Left colon (tissue), 2 donors: ENCODE results near the gene DMAC2. TPM values are rescaled to one million over a fixed set of nuclear protein-coding genes. Genes with fewer than 3 reads are reported as not detected.
"Not testable (repeated sequence)": the region's sequence is repeated elsewhere in the genome, so short reads cannot be mapped to it uniquely, and the experiment has no call there.

Experiments
- ATAC-seq: fragments of 200-7000 bp; cut with Tn5 transposase; one replicate; pipeline ENCODE4 v1.9.1; 2020; ENCODE audit warnings: mild to moderate bottlenecking, moderate library complexity
- DNase-seq, 2 donors: peaks; one replicate each; pipeline ENCODE4 v3.0.0-alpha.2; 2020
- intact Hi-C, 2 donors: fragments of 100-400 bp; cut with DNase I in 1 of 2; cut with micrococcal nuclease in 1 of 2; formaldehyde crosslinking; loops; one replicate each; pipeline versions ENCODE4 v1.11.2 to v1.14.0; 2022; cut with DNase I, micrococcal nuclease
- long read RNA-seq: library from polyadenylated mRNA; unstranded; transcript quantifications from one replicate; pipeline ENCODE4 v2.0.0, GENCODE V29; 2021
- total RNA-seq, 2 donors: library from RNA; stranded (reverse); fragmentation: NEBNext Ultra II Directional; extraction: Animal tissue kit (Norgen Biotek cat#: 25700); gene quantifications; one replicate each; pipeline ENCODE4 v1.2.1, GENCODE V29; 2021
- donor health status: DM: no; HTN: no; CAD: no.
- donor health status: DM: yes; HTN: yes; CAD: no.

DMAC2 gene
- total RNA-seq: 10 to 100 TPM; 43.6 to 48.9 TPM
- long read RNA-seq, transcript DMAC2-201 (6 exons, 1,692 nt): major isoform, 15 of 38 reads
- long read RNA-seq, partial matches to known transcripts: 3 of 38 reads
- long read RNA-seq, other reads (novel, unspliced or antisense): 15 of 38 reads

- DNase-seq (peak; percentile 98 to 99), ATAC-seq (peak; percentile 89)
- intact Hi-C loops: no loop called here
These were observed at the start of gene DMAC2 for GRCh38 chr19:41439441-41440222. TSS of gene DMAC2 (minus strand) at chr19:41439912. CDS start at chr19:41439899, 13 bp downstream.

- ATAC-seq, DNase-seq, intact Hi-C loops: not testable (repeated sequence)
These were observed 47.2 kb upstream of the DMAC2 start for GRCh38 chr19:41486953-41487352.

- intact Hi-C loops: no loop called here
- ATAC-seq: no peak
- DNase-seq: no peak
These were observed 45.1 kb upstream of the DMAC2 start for GRCh38 chr19:41484822-41485221.

- DNase-seq (no peak), ATAC-seq (no peak)
- intact Hi-C loops: no loop called here
These were observed 40.6 kb upstream of the DMAC2 start for GRCh38 chr19:41480336-41480735.

GRCh38 chr19:41479757-41480191 is 40.1 kb upstream of the DMAC2 start:
- intact Hi-C loops: no loop called here
- DNase-seq (no peak), ATAC-seq (no peak)

- no peak for ATAC-seq
- no peak for DNase-seq
- intact Hi-C loops: no loop called here
These were observed 39.4 kb upstream of the DMAC2 start for GRCh38 chr19:41478875-41479756.

GRCh38 chr19:41478171-41478570 is 38.5 kb upstream of the DMAC2 start:
- intact Hi-C loops: no loop called here
- DNase-seq (no peak), ATAC-seq (no peak)

GRCh38 chr19:41476583-41476982 is 36.9 kb upstream of the DMAC2 start:
- ATAC-seq: no peak
- intact Hi-C loops: no loop called here

GRCh38 chr19:41463257-41464256 is 23.8 kb upstream of the DMAC2 start:
- intact Hi-C loops, ATAC-seq: not testable (repeated sequence)
- DNase-seq: peak in 1 of 2 donors; percentile 46

More at GRCh38 chr19:41476583-41476982, 36.9 kb upstream of the DMAC2 start:
- no peak for DNase-seq

- intact Hi-C loops: no loop called here
- ATAC-seq (no peak), DNase-seq (no peak)
These were observed 22.8 kb upstream of the DMAC2 start for GRCh38 chr19:41462497-41462896.

- DNase-seq (no peak), ATAC-seq (no peak)
- intact Hi-C loops: loop anchor here in 1 of 2 donors (10.0 kb wide), 1 partner anchor 118 kb away; the partner anchor contains the start of gene CEACAM21
These were observed 17.5 kb upstream of the DMAC2 start for GRCh38 chr19:41457241-41457640.

GRCh38 chr19:41456342-41456918 is 16.7 kb upstream of the DMAC2 start:
- DNase-seq (no peak), ATAC-seq (no peak)
- intact Hi-C loops: loop anchor here in 1 of 2 donors (10.0 kb wide), 1 partner anchor 118 kb away; the partner anchor contains the start of gene CEACAM21

GRCh38 chr19:41455936-41456335 is 16.2 kb upstream of the DMAC2 start:
- no peak for DNase-seq
- no peak for ATAC-seq
- intact Hi-C loops: loop anchor here in 1 of 2 donors (10.0 kb wide), 1 partner anchor 119 kb away; the partner anchor contains the start of gene CEACAM21

GRCh38 chr19:41452584-41453275 is 13.0 kb upstream of the DMAC2 start:
- no peak for ATAC-seq
- intact Hi-C loops: loop anchor here (5.0 to 10.0 kb wide), 2 partner anchors 115 to 122 kb away; partner anchors contain the start of gene CEACAM21 (in 1 of the 2)
- no peak for DNase-seq

- no peak for DNase-seq
- intact Hi-C loops: loop anchor here (5.0 to 10.0 kb wide), 2 partner anchors 117 to 125 kb away; partner anchors contain the start of gene CEACAM21 (in 1 of the 2)
- no peak for ATAC-seq
These were observed 10.1 kb upstream of the DMAC2 start for GRCh38 chr19:41449865-41450178.

GRCh38 chr19:41449079-41449864 is 9.6 kb upstream of the DMAC2 start:
- ATAC-seq: peak; percentile 79
- peak; percentile 52 to 65 for DNase-seq
- intact Hi-C loops: no loop called here
